NCI-H128 (cell line): ENCODE data around the gene LRRC10B.

Source experiments
- DNase-seq: peaks from one replicate; lab custom pipeline; 2025; ENCODE audit not compliant: unreplicated experiment; lab: John Stamatoyannopoulos, UW

LRRC10B gene

DNA sequence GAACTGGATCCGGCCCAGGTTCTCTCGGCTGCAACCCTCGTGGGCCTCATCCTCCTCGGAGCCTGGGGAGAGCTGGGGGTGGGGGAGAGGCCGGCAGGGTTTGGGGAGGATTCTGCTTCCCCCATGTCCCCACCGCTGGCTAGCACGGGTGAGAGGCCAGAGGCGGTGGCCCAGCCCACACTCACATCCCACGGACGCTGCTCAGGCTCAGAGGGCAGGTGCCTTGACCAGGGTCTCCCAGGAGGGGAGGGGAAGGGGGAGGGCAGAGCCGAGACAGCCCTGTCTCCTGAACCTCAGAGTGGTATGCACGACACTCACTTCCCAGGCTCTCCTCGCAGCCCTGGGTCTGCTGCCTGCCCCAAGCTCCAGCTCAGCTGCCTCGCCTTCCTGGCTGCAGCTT, 19.6 kb downstream of the LRRC10B start:
- DNase-seq, result no peak

DNA sequence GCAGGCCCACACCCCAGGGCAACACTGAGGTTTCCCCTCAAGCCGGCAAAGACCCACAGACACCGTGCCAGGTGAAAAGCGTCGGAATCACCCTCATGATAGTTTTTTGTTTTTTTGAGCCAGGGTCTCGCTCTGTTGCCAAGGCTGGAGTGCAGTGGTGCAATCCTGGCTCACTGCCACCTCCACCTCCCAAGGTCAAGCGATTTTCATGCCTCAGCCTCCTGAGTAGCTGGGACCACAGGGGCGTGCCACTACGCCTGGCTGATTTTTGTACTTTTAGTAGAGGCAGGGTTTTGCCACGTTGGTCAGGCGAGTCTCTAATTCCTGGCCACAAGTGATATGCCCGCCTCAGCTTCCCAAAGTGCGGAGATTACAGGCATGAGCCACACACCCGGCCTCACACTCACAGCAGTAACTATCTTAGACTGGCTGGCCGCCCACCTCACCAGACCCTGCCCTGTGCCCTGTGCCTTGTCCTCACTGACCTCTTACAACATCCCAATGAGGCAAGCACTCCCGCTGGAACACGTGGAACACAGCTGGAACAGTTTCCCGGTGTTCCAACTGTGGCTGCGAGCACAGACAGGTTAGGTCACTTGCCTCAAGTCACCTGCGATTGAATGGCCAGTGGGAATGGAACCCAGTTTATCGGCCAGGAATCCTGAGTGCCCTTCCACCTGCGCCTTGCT, 21.1 kb downstream of the LRRC10B start:
- no peak for DNase-seq

DNA sequence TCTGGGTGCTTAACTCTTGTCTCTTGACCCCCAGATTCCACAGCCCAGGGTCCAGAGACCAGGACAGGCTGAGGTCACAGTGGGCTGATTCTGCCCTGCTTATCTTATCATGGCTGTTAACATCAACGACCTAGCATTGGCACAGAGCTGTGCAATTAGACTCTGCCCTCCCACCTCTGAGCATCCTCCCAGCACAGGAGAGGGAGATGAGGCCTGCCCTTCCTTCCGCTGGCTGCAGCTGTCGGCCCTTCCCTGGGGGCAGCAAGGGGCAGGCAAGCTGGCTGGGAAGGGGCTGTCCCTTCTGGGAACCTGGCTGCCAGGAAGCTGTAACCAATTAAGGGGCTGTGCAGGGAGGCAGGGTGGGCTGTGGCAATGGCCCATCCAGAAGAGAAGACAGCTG, 22.5 kb downstream of the LRRC10B start:
- DNase-seq, result no peak

DNA sequence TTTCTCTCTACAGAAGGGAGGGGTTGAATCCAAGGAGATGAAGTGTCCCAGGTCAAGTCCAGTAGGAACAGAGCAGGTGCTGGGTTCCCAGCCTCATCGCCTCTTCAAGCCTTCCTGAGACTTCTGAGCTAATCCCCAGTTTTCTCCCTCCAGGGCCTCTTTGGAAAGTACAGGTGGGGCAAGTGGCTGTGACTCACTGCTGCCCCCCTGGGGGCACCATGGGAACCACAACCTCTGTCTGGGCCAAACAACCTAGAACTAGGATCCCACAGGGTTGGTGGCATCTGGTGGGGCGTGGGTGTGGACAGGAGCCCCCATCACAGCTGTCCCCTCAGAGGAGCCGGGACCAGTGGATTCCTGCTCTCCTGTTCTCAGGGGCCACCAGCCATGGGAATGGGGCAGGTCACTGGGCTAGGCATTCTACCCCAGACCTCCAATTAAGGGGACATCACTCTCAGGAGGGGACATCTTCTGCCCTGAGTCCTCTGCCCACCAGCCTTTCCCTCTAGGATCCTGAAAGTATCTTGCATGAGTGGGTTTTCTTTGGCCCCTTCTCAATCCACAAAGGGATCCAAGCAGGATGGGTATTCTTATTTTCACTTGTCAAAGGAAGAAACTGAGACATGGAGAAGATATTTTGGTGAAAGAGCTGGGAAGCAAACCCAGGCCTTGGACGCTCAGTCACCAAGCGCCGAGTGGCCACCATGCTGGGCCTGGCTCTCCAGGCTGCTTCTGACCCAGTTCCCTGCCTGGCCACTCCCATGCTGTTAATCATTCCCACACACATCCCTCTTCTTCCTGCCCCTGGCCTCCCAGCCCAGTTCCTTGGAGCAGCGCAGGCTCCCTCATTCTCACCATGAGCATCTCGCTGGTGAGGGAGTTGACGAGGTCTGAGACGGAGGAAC, 23.8 kb downstream of the LRRC10B start:
- no peak for DNase-seq

DNA sequence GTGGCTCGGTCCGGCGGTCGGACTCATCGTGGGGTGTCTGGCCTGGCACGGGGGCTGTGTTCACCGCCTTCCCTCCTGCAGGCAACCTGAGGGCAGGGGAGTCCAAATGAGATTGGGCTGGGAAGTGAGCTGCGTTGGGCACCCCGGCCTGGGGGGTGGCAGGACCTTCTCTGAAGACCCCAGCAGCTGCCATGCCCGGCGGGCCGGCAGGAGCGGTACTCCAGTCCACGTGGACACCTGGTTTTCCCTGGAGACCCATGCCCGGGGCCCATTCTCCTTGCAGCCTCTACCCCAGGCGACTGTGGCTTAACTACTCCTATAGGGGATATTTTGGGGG, 24.5 kb downstream of the LRRC10B start:
- no peak for DNase-seq

DNA sequence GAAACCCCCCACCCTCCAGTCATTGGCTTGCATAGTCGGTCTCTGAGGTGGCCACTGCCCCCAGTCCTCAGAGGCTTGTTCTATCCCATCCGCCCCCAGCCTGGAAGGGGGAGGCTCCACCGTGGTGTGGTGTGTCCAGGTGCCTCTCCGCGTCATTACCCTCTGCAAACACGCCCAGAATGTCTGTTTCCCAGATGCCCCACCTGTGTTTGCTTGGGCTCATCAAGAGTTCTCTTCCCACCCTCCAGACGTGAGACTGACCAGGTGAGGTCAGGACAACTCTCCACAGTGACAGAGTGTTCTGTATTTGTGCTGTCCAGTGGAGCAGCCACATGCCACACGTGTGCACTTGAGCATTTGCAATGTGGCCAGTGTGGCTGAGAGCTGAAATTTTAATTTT, 24.9 kb downstream of the LRRC10B start:
- DNase-seq, result no peak

DNA sequence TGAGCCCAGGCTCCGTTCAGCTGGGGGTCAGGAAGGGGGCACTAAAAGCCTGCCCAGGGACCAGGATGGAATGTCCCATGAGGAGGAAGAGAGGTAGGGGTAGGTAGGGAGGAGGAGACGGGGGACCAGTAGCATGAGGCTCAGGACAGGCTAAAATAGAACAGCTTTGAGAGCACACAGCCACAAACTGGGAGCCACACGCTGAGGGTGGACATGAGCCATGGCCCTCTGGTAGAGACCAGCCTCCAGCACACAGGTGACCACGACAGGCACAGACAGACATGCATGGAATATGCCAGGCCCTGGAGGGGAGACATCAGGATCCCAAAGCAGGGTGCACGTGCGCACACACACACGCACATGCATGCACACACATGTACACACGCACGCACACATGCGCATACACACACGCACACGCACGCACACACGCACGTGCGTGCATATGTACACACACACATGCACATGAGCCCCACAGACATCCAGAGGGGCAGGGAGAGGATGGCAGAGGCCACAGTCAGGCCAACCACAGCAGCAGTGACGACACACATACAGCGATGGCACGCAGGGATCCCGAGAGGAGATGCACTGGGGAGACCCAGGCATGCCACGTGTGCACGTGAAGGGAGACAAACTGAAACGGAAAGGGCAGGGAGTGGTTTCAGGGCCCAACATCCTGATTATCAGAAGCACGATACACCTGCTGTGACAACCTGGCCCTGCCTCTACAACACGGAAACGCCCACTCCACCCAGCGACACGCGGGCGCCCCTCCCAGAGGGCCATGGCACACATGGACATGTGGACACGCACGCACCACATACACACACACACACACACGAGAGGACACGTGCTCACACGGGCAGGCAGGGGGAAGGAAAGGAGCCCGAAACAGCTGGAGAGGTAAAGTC, 25.7 kb downstream of the LRRC10B start:
- no peak for DNase-seq

DNA sequence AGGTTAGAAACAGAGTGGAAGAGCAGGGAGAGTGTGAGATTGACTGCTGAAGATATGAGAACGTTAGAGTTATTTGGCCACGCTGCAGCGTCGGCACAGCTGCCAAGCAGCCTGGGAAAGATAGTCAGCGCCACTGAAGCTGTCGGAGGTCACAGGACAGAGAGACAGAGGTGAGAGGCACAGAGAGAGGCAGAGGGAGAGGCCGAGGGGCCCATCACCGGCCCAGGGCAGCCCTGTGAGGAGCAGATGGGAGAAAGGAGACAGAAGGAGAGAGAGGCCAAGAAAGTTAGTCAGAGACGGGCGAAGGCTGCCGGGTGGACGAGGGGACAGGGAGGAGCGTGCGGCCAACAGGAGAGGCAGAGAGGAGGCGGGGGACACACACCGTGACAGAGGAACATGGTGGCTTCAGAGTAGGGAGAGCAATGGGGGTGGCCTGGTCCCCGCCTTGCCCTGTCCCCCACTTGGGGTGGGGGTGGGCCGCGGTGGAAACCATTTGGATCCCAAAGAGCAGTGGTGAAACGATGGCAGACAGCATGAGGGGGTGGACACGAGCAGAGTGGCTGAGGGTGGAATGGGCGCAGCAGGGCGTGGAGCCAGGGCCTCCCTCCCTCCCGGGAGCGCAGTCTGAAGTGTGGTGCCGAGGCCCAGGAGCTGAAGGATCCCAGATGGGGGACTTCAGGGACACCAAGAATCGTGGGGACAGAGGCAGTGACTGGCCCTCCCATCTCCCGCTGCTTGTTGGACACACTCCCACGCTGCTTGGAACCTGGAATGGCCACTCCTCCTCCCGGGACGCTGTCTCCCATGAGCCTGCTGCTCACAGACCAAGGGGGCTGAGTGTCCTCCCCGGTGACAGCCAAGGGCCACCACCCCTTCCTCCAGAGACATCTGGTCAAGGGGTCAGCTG, 26.6 kb downstream of the LRRC10B start:
- DNase-seq, result no peak

DNA sequence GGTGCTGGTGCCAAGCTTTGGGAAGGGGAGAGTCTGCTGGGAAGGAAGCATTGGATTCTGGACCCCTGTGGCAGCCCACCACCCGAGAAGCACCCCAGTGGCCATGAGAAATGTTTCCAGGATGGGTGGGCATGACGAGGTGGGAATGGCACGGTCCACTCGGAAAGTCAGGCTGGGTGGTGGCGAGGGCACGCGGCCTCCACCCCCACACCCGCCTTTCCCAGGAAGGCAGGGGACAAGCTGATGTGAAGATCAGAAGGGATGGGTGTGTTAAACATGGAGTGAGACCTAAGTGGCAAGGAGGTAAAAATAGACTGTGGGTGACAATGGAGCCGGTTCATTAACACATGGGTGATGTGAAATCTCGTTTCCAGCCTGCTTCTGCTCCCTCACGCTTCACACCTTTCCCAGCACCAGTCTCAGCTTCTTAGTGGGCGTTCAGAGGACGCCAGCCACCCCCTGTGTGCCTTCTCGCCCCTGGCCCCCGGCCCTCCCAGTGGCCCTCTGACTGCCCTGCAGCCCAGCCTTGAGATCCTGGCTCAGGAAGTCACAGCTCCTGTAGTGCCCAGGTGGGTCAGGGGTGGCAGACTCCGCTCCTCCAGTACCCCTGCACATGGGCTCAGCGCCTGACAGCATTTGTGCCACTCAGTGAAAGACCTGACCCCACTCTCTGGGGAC, 27.6 kb downstream of the LRRC10B start:
- no peak for DNase-seq

DNA sequence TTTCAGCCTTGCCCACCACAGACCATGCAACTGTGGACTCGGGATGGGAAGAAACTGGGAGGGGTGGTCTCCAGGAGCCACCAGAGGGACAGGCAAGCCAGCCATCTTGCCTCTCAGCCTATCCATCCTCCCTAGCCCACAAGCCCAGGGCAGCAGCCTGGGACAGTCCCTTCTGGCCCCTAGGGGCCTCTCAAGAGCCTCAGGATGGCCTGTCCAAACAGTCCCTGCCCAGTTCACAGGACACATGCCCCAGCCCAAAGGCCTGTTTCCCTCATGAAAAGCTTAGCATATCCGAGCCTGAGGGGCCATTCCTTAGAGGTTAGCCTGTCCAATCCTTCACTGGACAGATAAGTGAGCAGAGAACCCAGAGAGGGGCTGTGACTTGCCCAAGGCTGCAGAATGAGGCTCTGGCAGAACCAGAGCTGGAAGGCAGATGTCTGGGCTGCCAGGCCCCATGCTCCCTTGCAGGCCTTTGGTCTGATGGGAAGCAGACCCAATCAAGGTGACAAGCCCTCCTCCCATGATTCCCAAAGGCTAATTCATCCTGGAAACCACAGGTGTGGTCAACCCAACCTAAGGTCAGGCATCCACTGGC, 28.2 kb downstream of the LRRC10B start:
- no peak for DNase-seq

DNA sequence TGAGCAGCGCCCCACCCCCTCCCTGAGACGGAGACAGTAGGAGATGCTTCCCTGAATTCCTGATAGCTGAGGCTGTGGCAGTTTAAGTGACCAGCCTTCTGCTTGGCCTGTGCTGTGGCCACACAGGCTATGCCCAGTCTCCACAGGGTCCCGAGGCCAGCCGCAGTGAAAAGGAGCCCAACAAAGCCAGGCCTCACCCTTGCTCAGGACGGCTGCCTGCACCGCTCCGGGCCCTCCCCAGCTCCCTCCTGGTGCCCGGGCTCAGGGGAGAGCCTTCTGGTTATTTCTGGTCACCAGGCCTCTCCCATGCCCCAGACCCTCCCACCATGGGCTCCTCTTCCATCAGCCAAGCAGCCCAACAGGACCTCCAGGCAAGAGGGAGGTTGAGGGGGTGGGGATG, 28.8 kb downstream of the LRRC10B start:
- DNase-seq, result no peak

DNA sequence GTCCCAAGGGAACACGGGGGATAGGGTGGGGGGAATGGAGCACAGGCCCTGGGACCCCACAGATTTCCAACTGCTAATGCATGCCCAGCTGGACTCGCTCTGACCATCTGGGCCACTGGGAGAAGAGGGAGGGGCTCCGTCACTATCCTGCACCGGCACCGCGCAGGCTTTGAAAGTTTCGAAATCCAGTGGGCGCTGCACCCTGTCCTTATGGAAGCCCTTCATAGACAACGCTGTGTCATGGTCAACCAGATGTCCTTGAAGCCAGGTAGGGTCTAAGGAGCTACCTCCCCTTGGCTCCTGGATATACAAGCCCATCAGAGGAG, 30.1 kb downstream of the LRRC10B start:
- no peak for DNase-seq

DNA sequence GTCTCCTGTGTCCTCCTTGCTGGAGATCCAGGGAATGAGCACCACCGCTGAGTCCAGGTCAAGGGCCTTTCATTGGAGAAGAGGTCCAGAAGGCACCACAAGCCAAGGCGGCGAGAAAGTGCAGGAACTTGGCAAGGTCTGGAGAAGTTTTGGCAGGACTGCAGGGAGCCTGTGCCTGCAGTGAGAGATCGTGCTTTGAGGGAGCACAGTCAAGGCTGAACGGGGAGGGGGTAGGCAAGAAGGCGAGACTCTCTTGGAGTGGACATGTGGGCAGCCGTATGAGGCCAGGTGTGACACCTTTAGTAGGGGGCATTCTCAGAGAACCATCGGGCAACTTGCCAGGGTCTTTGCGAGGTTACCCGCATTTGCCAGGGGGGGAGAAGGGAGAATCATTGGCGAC, 30.5 kb downstream of the LRRC10B start:
- no peak for DNase-seq

DNA sequence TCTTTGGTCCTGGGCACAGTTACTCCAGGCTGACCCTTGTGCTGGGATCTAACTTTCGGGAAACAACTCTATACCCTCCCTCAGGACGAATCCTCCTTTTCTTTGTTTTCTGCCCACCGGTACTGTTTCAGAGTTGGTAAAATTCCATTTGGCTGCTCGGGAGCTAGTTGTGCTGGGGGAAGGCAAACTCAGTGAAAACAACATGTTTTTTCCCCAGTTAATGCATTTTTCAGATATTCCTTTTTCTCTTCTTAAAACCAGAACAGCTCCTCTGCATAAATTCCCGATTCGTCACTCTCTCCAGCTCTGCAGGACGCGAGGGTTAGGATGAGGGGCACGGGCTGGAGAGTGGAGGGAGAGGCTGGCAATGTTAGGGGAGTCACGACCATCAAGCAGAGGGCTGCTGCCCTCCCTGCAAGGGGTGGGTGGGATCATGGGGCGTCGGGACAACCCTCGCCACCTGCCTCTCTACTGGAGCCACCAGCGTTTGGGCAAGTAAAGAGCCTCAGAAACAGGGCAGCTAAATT, 31.3 kb downstream of the LRRC10B start:
- DNase-seq, result no peak

DNA sequence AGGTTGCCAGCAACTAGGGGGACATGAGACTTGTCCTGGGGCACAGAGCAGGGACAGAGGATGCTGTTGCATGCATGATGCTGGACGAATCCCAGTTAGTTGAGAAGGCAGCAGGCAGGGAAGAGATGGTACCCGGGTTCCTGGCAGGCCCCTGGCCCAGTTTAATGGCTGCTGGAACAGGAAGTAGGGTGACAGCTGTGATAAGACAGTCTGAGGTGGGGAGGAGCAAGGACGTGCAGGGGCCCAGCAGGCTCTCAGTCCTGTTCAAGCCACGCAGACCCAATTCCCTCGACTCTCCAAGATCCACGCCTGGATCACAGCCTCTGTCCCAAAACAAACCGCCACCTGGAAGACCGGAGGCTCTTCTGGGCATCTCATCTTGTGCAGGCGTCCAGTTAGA, 32.0 kb downstream of the LRRC10B start:
- DNase-seq, result no peak

DNA sequence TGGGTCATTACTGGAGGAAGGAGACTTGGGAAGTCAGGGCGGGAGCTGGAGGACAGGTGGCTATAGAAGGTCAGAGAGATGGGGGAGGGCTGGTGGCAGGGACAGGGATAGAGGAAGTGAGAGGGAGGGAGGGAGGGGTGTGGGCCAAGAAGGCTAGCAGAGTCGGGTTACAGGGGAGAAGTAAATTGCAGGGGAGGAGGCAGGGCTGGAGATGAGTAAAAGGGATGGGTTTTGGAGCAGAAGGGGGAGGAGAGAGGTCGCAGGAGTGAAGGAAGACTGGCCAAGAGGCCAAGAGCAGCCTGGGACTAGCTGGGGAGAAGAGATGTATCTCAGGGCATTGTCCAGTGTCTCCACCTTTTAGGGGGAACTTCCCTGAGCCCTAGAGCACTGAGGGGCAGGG, 33.0 kb downstream of the LRRC10B start:
- no peak for DNase-seq

DNA sequence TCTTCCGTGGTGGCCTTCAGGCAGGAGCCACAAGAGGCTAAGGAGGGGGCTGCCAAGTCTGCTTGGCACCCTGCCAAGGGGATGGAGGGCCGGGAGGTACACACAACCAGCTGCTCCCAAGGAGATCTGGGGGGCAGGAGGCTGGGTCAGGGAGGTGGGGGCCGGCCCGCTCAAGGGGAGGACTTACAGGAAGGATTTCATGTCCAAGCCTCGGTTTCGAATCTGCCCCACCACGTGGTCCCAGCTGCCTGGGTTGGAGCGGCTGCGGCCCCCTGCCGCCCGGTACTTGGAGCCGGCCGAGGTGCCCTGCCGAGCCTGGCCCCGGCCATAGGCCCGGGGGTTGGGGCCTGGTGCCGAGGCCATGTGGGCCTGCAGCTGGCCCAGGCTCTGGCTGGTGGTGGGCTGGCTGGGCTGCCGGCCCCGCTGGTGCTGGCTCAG, 33.5 kb downstream of the LRRC10B start:
- DNase-seq, result no peak

DNA sequence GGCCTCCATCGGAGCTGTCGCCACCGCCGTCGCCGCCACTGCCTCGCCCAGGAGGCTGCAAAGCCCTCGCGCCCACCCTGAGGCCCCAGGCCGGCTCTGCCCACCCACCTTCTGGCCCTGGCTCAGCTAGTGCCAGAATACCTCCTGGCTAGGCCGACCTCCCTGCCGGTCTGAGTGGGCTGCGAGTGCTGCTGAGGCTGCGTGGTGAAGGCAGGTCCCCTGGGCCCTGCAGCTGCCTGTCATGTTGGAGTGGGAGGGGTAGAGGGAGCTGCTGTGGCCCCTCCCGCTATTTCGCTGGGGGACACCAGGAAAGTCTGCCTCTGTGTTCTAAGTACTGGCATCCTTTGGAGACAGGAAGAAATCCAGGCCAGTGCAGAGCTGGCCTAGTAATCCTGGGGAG, 34.2 kb downstream of the LRRC10B start:
- DNase-seq, result no peak

DNA sequence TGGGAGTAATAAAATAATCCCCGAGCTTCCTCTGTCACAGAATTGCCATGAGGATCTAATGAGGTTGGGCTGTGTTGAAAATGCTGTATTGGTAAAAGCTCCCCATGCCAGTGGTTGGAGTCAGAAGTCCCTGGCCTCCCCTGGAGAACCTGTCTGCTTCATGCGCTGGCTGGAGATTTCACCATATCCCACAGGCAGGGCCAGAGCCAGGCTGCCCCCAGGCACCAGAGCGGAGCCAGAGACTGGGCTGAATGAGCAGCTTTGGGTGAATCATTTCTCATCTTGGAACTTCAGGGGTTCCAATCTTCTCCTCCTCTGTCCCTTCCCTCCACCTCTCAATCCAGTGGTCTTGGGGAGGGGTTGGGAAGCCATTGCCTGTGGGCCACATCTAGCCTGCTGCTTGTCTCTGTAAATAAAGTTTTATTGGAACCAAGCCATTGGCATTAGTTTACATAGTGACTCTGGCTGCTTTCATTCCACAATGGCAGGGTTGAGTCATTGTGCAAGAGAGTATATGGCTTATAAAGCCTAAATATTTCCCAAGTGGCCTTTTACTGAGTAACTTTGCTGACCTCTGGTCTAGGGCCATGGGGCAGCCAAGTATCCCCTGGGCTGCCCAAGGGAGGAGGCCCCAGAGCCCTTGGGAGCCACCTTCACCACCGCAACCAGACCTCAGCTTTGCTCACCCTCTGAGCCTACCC, 35.2 kb downstream of the LRRC10B start:
- DNase-seq, result no peak
